ENCODE data around the gene AHR.
"Not testable (repeated sequence)": the region's sequence is repeated elsewhere in the genome, so short reads cannot be mapped to it uniquely, and the experiment has no call there.

AHR gene

GRCh38 chr7:17333221-17333620 lies 34.8 kb downstream of the AHR start:
- Histone ChIP-seq H3K4me1 (ENCODE audit: control insufficient read depth, insufficient read depth, low read length) (no peaks in the 10 kb centered on the region), H3K9me3 (ENCODE audit: control insufficient read depth, low read length) (no peaks in the 10 kb centered on the region), H3K27ac (ENCODE audit: insufficient read depth, low read depth, low read length, poor library complexity, severe bottlenecking) (no peak overlapping the region), H3K4me3 (ENCODE audit: insufficient read depth, low read depth, low read length) (no peak overlapping the region), H3K36me3 (ENCODE audit: control insufficient read depth, insufficient read depth, low read length) (no peaks in the 10 kb centered on the region), H3K27me3 (ENCODE audit: control insufficient read depth, insufficient read depth, low read length, poor library complexity, severe bottlenecking) (no peaks in the 10 kb centered on the region)

DNA sequence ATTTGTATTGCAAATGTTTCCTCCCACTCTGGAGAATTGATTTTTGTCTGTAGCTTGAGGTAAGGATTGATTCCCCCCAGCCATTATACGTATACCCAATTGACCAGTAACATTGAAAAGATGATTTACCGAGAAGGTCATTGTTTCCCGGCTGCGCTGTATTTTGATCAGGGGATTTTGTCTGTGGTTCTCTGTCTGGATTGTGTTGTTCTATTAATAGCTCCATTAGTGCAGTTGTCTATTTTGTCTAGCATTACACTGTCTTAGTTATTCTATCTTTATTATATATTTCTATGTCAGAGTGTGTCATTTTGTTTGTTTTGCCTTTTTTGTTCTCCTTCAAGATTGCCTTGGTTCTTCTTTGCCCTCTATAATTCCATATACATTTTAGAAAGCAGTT lies 37.7 kb downstream of the AHR start:
- H3K36me3 ChIP-seq (ENCODE audit: control insufficient read depth, insufficient read depth, low read length): no peaks in the 10 kb centered on the region
- no peak overlapping the region for H3K27ac ChIP-seq (ENCODE audit: insufficient read depth, low read depth, low read length, poor library complexity, severe bottlenecking)
- WGBS, 2 experiments: 89 to 95% methylated on average over 4 of the region's 4 CpGs
- H3K9me3 ChIP-seq (ENCODE audit: control insufficient read depth, low read length): no peaks in the 10 kb centered on the region
- H3K4me3 ChIP-seq (ENCODE audit: insufficient read depth, low read depth, low read length): no peak overlapping the region
- H3K27me3 ChIP-seq (ENCODE audit: control insufficient read depth, insufficient read depth, low read length, poor library complexity, severe bottlenecking): no peaks in the 10 kb centered on the region
- no peaks in the 10 kb centered on the region for H3K4me1 ChIP-seq (ENCODE audit: control insufficient read depth, insufficient read depth, low read length)

GRCh38 chr7:17339139-17339538 lies 40.7 kb downstream of the AHR start:
- Histone ChIP-seq H3K36me3 (ENCODE audit: control insufficient read depth, insufficient read depth, low read length) (no peaks in the 10 kb centered on the region), H3K4me1 (ENCODE audit: control insufficient read depth, insufficient read depth, low read length) (no peaks in the 10 kb centered on the region), H3K4me3 (ENCODE audit: insufficient read depth, low read depth, low read length) (no peak overlapping the region), H3K27ac (ENCODE audit: insufficient read depth, low read depth, low read length, poor library complexity, severe bottlenecking) (no peak overlapping the region), H3K27me3 (ENCODE audit: control insufficient read depth, insufficient read depth, low read length, poor library complexity, severe bottlenecking) (no peaks in the 10 kb centered on the region), H3K9me3 (ENCODE audit: control insufficient read depth, low read length) (no peaks in the 10 kb centered on the region)
- 97 to 98% methylated on average over 2 of the region's 2 CpGs for WGBS, 2 experiments

GRCh38 chr7:17339952-17340351 lies 41.5 kb downstream of the AHR start:
- no peaks in the 10 kb centered on the region for H3K27me3 ChIP-seq (ENCODE audit: control insufficient read depth, insufficient read depth, low read length, poor library complexity, severe bottlenecking)
- H3K9me3 ChIP-seq (ENCODE audit: control insufficient read depth, low read length): no peaks in the 10 kb centered on the region
- H3K4me3 ChIP-seq (ENCODE audit: insufficient read depth, low read depth, low read length): no peak overlapping the region
- H3K27ac ChIP-seq (ENCODE audit: insufficient read depth, low read depth, low read length, poor library complexity, severe bottlenecking): no peak overlapping the region
- WGBS, 2 experiments: 90 to 93% methylated on average over 3 to 4 of the region's 4 CpGs
- H3K36me3 ChIP-seq (ENCODE audit: control insufficient read depth, insufficient read depth, low read length): no peaks in the 10 kb centered on the region
- no peaks in the 10 kb centered on the region for H3K4me1 ChIP-seq (ENCODE audit: control insufficient read depth, insufficient read depth, low read length)

- H3K4me3 ChIP-seq (ENCODE audit: insufficient read depth, low read depth, low read length): no peak overlapping the region
- H3K27me3 ChIP-seq (ENCODE audit: control insufficient read depth, insufficient read depth, low read length, poor library complexity, severe bottlenecking): no peaks in the 10 kb centered on the region
- no peaks in the 10 kb centered on the region for H3K4me1 ChIP-seq (ENCODE audit: control insufficient read depth, insufficient read depth, low read length)
- WGBS, 2 experiments: 50 to 60% methylated on average over 1 of the region's 1 CpG
- H3K27ac ChIP-seq (ENCODE audit: insufficient read depth, low read depth, low read length, poor library complexity, severe bottlenecking): no peak overlapping the region
- no peaks in the 10 kb centered on the region for H3K36me3 ChIP-seq (ENCODE audit: control insufficient read depth, insufficient read depth, low read length)
- H3K9me3 ChIP-seq (ENCODE audit: control insufficient read depth, low read length): no peaks in the 10 kb centered on the region
These were observed 42.2 kb downstream of the AHR start for GRCh38 chr7:17340655-17341054.

DNA sequence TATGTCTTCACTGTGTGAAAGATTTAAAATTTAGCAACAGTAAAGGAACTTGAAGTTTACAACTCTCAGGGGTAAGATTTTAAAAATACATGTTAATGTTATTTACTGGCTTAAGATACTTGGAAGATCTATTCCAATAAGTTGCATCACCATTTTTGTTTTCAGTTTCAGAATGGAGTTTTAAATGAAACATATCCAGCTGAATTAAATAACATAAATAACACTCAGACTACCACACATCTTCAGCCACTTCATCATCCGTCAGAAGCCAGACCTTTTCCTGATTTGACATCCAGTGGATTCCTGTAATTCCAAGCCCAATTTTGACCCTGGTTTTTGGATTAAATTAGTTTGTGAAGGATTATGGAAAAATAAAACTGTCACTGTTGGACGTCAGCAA lies 44.3 kb downstream of the AHR start:
- Histone ChIP-seq H3K4me3 (ENCODE audit: insufficient read depth, low read depth, low read length) (no peak overlapping the region), H3K27me3 (ENCODE audit: control insufficient read depth, insufficient read depth, low read length, poor library complexity, severe bottlenecking) (no peaks in the 10 kb centered on the region), H3K27ac (ENCODE audit: insufficient read depth, low read depth, low read length, poor library complexity, severe bottlenecking) (no peak overlapping the region), H3K4me1 (ENCODE audit: control insufficient read depth, insufficient read depth, low read length) (peaks cover 5% of the 10 kb centered on the region), H3K9me3 (ENCODE audit: control insufficient read depth, low read length) (no peaks in the 10 kb centered on the region), H3K36me3 (ENCODE audit: control insufficient read depth, insufficient read depth, low read length) (no peaks in the 10 kb centered on the region)
- WGBS, 2 experiments: 93 to 100% methylated on average over 1 to 2 of the region's 2 CpGs

DNA sequence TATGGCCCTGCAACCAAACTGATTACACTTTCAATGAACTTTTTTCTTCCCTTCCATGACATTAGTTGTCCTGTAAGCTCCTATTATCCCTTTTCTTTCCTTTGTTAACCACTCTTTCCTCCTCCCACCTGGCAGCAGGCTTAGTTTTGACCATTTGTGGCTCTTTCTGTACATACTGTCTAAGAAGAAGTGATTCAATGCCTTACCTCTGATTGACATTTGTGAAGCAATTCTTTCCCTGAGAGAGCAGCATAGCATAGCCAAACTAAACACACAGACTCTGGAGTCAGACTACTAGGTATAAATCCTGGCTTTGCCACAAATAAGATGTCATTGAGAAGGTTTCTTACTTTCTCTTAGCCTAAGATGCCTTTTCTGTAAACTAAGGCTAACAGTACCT lies 48.9 kb downstream of the AHR start:
- Histone ChIP-seq H3K36me3 (ENCODE audit: control insufficient read depth, insufficient read depth, low read length) (no peaks in the 10 kb centered on the region), H3K4me1 (ENCODE audit: control insufficient read depth, insufficient read depth, low read length) (peaks cover 5% of the 10 kb centered on the region), H3K27ac (ENCODE audit: insufficient read depth, low read depth, low read length, poor library complexity, severe bottlenecking) (no peak overlapping the region), H3K4me3 (ENCODE audit: insufficient read depth, low read depth, low read length) (no peak overlapping the region), H3K27me3 (ENCODE audit: control insufficient read depth, insufficient read depth, low read length, poor library complexity, severe bottlenecking) (no peaks in the 10 kb centered on the region), H3K9me3 (ENCODE audit: control insufficient read depth, low read length) (no peaks in the 10 kb centered on the region)

DNA sequence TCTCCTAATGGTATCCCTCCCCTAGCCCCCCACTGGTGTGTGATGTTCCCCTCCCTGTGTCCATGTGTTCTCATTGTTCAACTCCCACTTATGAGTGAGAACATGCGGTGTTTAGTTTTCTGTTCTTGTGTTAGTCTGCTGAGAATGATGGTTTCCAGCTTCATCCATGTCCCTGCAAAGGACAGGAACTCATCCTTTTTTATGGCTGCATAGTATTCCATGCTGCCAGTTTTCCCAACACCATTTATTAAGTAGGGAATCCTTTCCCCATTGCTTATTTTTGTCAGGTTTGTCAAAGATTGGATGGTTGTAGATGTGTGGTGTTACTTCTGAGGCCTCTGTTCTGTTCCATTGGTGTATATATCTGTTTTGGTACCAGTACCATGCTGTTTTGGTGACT lies 50.5 kb downstream of the AHR start:
- not testable (repeated sequence) for H3K9me3 ChIP-seq (ENCODE audit: control insufficient read depth, low read length); H3K36me3 ChIP-seq (ENCODE audit: control insufficient read depth, insufficient read depth, low read length); H3K27me3 ChIP-seq (ENCODE audit: control insufficient read depth, insufficient read depth, low read length, poor library complexity, severe bottlenecking); H3K27ac ChIP-seq (ENCODE audit: insufficient read depth, low read depth, low read length, poor library complexity, severe bottlenecking); H3K4me3 ChIP-seq (ENCODE audit: insufficient read depth, low read depth, low read length); H3K4me1 ChIP-seq (ENCODE audit: control insufficient read depth, insufficient read depth, low read length)
- WGBS, 2 experiments: 100% methylated on average over 1 of the region's 1 CpG

GRCh38 chr7:17350321-17350720 lies 51.9 kb downstream of the AHR start:
- WGBS, 2 experiments: 91 to 96% methylated on average over 3 of the region's 3 CpGs
- not testable (repeated sequence) for H3K36me3 ChIP-seq (ENCODE audit: control insufficient read depth, insufficient read depth, low read length); H3K27ac ChIP-seq (ENCODE audit: insufficient read depth, low read depth, low read length, poor library complexity, severe bottlenecking); H3K4me1 ChIP-seq (ENCODE audit: control insufficient read depth, insufficient read depth, low read length); H3K27me3 ChIP-seq (ENCODE audit: control insufficient read depth, insufficient read depth, low read length, poor library complexity, severe bottlenecking); H3K9me3 ChIP-seq (ENCODE audit: control insufficient read depth, low read length); H3K4me3 ChIP-seq (ENCODE audit: insufficient read depth, low read depth, low read length)

DNA sequence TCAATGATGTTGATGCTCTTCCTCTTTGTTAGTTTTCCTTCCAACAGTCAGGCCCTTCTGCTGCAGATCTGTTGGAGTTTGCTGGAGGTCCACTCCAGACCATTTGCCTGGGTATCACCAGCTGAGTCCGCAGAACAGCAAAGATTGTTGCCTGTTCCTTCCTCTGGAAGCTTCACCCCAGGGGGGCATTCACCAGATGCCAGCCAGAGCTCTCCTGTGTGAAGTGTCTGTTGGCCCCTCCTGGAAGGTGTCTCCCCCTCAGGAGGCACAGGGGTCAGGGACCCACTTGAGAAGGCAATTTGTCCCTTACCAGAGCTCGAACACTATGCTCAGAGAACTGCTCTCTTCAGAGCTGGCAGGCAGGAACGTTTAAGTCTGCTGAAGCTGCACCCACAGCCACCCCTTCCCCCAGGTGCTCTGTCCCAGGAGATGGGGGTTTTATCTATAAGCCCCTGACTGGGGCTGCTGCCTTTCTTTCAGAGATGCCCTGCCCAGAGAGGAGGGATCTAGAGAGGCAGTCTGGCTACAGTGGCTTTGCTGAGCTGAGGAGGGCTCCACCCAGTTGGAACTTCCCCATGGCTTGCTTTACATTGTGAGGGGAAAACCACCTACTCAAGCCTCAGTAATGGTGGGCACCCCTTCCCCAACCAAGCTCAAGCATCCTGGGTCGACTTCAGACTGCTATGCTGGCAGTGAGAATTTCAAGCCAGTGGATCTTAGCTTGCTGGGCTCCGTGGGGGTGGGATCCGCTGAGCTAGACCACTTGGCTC lies 55.4 kb downstream of the AHR start:
- H3K4me3 ChIP-seq (ENCODE audit: insufficient read depth, low read depth, low read length); H3K27me3 ChIP-seq (ENCODE audit: control insufficient read depth, insufficient read depth, low read length, poor library complexity, severe bottlenecking); H3K4me1 ChIP-seq (ENCODE audit: control insufficient read depth, insufficient read depth, low read length); H3K27ac ChIP-seq (ENCODE audit: insufficient read depth, low read depth, low read length, poor library complexity, severe bottlenecking); H3K36me3 ChIP-seq (ENCODE audit: control insufficient read depth, insufficient read depth, low read length); H3K9me3 ChIP-seq (ENCODE audit: control insufficient read depth, low read length): not testable (repeated sequence)
- 92 to 96% methylated on average over 6 of the region's 6 CpGs for WGBS, 2 experiments

- Histone ChIP-seq H3K36me3 (ENCODE audit: control insufficient read depth, insufficient read depth, low read length) (no peaks in the 10 kb centered on the region), H3K4me1 (ENCODE audit: control insufficient read depth, insufficient read depth, low read length) (no peaks in the 10 kb centered on the region), H3K4me3 (ENCODE audit: insufficient read depth, low read depth, low read length) (no peak overlapping the region), H3K27ac (ENCODE audit: insufficient read depth, low read depth, low read length, poor library complexity, severe bottlenecking) (no peak overlapping the region), H3K27me3 (ENCODE audit: control insufficient read depth, insufficient read depth, low read length, poor library complexity, severe bottlenecking) (no peaks in the 10 kb centered on the region), H3K9me3 (ENCODE audit: control insufficient read depth, low read length) (no peaks in the 10 kb centered on the region)
- WGBS, 2 experiments: 93 to 94% methylated on average over 6 of the region's 6 CpGs
These were observed 56.0 kb downstream of the AHR start for GRCh38 chr7:17354473-17354872.

Data from ectodermal cell (in vitro differentiated cells).